ENCODE data around the gene TMEM120B.

The TMEM120B gene

GRCh38 chr12:121780429-121780828, 67.9 kb downstream of the TMEM120B start:
- Histone ChIP-seq H3K4me1 (peaks cover 63% of the 10 kb centered on the region), H3K27me3 (no peaks in the 10 kb centered on the region), H3K4me3 (no peak overlapping the region), H3K27ac (0 out of 2 replicates have a peak overlapping the region, but pooled peaks have one; percentile 80), H3K9ac (no peak overlapping the region; the same call in 1 of the 2 replicates), H3K36me3 (peaks cover 46% of the 10 kb centered on the region), H3K4me2 (peak overlapping the region; percentile 93), H3K9me3 (no peaks in the 10 kb centered on the region), H4K20me1 (peaks cover 32% of the 10 kb centered on the region)
- TF ChIP-seq Cebpa-rat (IDR thresholded peaks at IDR 0.05): no peak

GRCh38 chr12:121781484-121781997, 69.0 kb downstream of the TMEM120B start:
- H4K20me1 ChIP-seq: peaks cover 32% of the 10 kb centered on the region
- H3K27ac ChIP-seq: peak overlapping the region; percentile 80

GRCh38 chr12:121781998-121782979, 69.7 kb downstream of the TMEM120B start:
- Histone ChIP-seq H3K4me3 (peak overlapping the region; percentile 32), H3K9ac (peak overlapping the region; percentile 68), H4K20me1 (peaks cover 32% of the 10 kb centered on the region), H3K27me3 (no peaks in the 10 kb centered on the region), H3K36me3 (peaks cover 59% of the 10 kb centered on the region), H3K27ac (peak overlapping the region; percentile 80), H3K4me1 (peaks cover 60% of the 10 kb centered on the region), H3K4me2 (peak overlapping the region; percentile 93), H3K9me3 (no peaks in the 10 kb centered on the region)
- TF ChIP-seq Cebpa-rat (IDR thresholded peaks at IDR 0.05): no peak

More at GRCh38 chr12:121781484-121781997, 69.0 kb downstream of the TMEM120B start:
- Histone ChIP-seq H3K36me3 (peaks cover 56% of the 10 kb centered on the region), H3K4me1 (peaks cover 56% of the 10 kb centered on the region), H3K27me3 (no peaks in the 10 kb centered on the region), H3K4me3 (peak overlapping the region; percentile 32), H3K9me3 (no peaks in the 10 kb centered on the region), H3K4me2 (peak overlapping the region; percentile 93), H3K9ac (peak overlapping the region; percentile 68)
- no peak for TF ChIP-seq Cebpa-rat (IDR thresholded peaks at IDR 0.05)

GRCh38 chr12:121783766-121784165, 71.2 kb downstream of the TMEM120B start:
- H3K27ac ChIP-seq: no peak overlapping the region
- peaks cover 32% of the 10 kb centered on the region for H4K20me1 ChIP-seq
- H3K36me3 ChIP-seq: peaks cover 54% of the 10 kb centered on the region
- H3K9me3 ChIP-seq: no peaks in the 10 kb centered on the region
- H3K4me3 ChIP-seq: no peak overlapping the region
- H3K4me1 ChIP-seq: peaks cover 68% of the 10 kb centered on the region
- no peak overlapping the region for H3K4me2 ChIP-seq
- TF ChIP-seq Cebpa-rat (IDR thresholded peaks at IDR 0.05): no peak
- H3K9ac ChIP-seq: no peak overlapping the region
- H3K27me3 ChIP-seq: no peaks in the 10 kb centered on the region

GRCh38 chr12:121784460-121784859, 71.9 kb downstream of the TMEM120B start:
- no peak overlapping the region for H3K9ac ChIP-seq
- H3K27ac ChIP-seq: no peak overlapping the region
- no peak for TF ChIP-seq Cebpa-rat (IDR thresholded peaks at IDR 0.05)
- H3K4me1 ChIP-seq: peaks cover 68% of the 10 kb centered on the region
- no peak overlapping the region for H3K4me3 ChIP-seq
- H3K4me2 ChIP-seq: no peak overlapping the region
- H4K20me1 ChIP-seq: peaks cover 32% of the 10 kb centered on the region
- H3K9me3 ChIP-seq: no peaks in the 10 kb centered on the region
- peaks cover 47% of the 10 kb centered on the region for H3K36me3 ChIP-seq
- no peaks in the 10 kb centered on the region for H3K27me3 ChIP-seq

- Histone ChIP-seq H3K9ac (no peak overlapping the region), H3K4me1 (peaks cover 70% of the 10 kb centered on the region)
Measured at GRCh38 chr12:121786440-121786825, 73.9 kb downstream of the TMEM120B start.

GRCh38 chr12:121787063-121788025, 74.8 kb downstream of the TMEM120B start:
- Histone ChIP-seq H3K36me3 (peaks cover 30% of the 10 kb centered on the region), H3K4me2 (peak overlapping the region; percentile 93), H3K27me3 (no peaks in the 10 kb centered on the region), H3K9ac (no peak overlapping the region), H3K4me1 (peaks cover 70% of the 10 kb centered on the region), H3K27ac (peak overlapping the region; percentile 95), H4K20me1 (peaks cover 18% of the 10 kb centered on the region), H3K9me3 (no peaks in the 10 kb centered on the region), H3K4me3 (no peak overlapping the region)
- no peak for TF ChIP-seq Cebpa-rat (IDR thresholded peaks at IDR 0.05)

More at GRCh38 chr12:121786440-121786825, 73.9 kb downstream of the TMEM120B start:
- H3K36me3 ChIP-seq: peaks cover 30% of the 10 kb centered on the region
- TF ChIP-seq Cebpa-rat (IDR thresholded peaks at IDR 0.05): no peak
- no peaks in the 10 kb centered on the region for H3K9me3 ChIP-seq
- no peak overlapping the region for H3K4me2 ChIP-seq
- H4K20me1 ChIP-seq: peaks cover 18% of the 10 kb centered on the region
- no peaks in the 10 kb centered on the region for H3K27me3 ChIP-seq
- H3K27ac ChIP-seq: peak overlapping the region; percentile 31; the same call in 1 of the 2 replicates
- H3K4me3 ChIP-seq: no peak overlapping the region

- H3K27ac ChIP-seq: peak overlapping the region; percentile 95
- peaks cover 68% of the 10 kb centered on the region for H3K4me1 ChIP-seq
Measured at GRCh38 chr12:121788176-121788818, 75.7 kb downstream of the TMEM120B start.

More at GRCh38 chr12:121788176-121788818, 75.7 kb downstream of the TMEM120B start:
- Histone ChIP-seq H3K9me3 (no peaks in the 10 kb centered on the region), H3K4me2 (peak overlapping the region; percentile 93), H3K36me3 (peaks cover 30% of the 10 kb centered on the region), H3K9ac (peak overlapping the region; percentile 81; the same call in 1 of the 2 replicates), H4K20me1 (peaks cover 16% of the 10 kb centered on the region; the same call in 1 of the 2 replicates), H3K4me3 (no peak overlapping the region), H3K27me3 (no peaks in the 10 kb centered on the region)
- no peak for TF ChIP-seq Cebpa-rat (IDR thresholded peaks at IDR 0.05)

All from BLaER1 (cell line).